Astrocyte of the cerebellum (primary cell): ENCODE data around the gene TMEM17.
A peak's percentile ranks its signal among the peaks of the same experiment; 100 is the strongest.

Source experiments
- DNase-seq: peaks from one replicate; pipeline ENCODE4 v3.0.0-alpha.2; 2011; ENCODE audit warnings: low read depth
- H3K4me3 ChIP-seq: 2 replicates; pipeline ENCODE4 v1.5.1; 2011; ENCODE audit warnings: mild to moderate bottlenecking, low read depth, low read length, moderate library complexity
- in situ Hi-C: cut with HindIII; loops from 2 replicates; pipeline ENCODE4 v1.10.0; 2017; ENCODE audit warnings: low sequenced_read_pairs
- TF ChIP-seq, protein P1 (sequence below): IDR thresholded peaks from 2 replicates; pipeline ENCODE4 v1.5.1; 2012; ENCODE audit warnings: low read length, low read depth, moderate library complexity, mild to moderate bottlenecking; ENCODE audit errors: missing control alignments

The TMEM17 gene

DNA sequence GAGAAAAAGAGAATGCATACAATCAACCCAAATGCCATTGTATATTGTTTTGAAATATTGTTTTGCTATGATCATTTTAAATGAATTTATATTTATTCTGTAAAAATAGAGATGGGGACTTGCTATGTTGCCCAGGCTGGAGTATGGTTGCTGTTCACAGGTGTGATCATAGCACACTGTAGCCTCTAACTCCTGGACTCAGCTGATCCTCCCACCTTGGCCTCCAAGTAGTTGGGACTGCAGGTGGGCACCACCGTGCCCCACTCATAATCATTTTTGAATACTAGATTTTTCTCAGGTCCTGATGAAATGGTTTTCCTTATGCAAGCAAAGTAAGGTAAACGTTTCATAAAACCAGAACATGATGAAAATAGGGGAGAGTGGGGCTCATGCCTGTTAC lies 46.3 kb downstream of the TMEM17 start:
- TF ChIP-seq, protein P1, sequence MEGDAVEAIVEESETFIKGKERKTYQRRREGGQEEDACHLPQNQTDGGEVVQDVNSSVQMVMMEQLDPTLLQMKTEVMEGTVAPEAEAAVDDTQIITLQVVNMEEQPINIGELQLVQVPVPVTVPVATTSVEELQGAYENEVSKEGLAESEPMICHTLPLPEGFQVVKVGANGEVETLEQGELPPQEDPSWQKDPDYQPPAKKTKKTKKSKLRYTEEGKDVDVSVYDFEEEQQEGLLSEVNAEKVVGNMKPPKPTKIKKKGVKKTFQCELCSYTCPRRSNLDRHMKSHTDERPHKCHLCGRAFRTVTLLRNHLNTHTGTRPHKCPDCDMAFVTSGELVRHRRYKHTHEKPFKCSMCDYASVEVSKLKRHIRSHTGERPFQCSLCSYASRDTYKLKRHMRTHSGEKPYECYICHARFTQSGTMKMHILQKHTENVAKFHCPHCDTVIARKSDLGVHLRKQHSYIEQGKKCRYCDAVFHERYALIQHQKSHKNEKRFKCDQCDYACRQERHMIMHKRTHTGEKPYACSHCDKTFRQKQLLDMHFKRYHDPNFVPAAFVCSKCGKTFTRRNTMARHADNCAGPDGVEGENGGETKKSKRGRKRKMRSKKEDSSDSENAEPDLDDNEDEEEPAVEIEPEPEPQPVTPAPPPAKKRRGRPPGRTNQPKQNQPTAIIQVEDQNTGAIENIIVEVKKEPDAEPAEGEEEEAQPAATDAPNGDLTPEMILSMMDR: no peak
- in situ Hi-C loops: loop anchor here (5.0 kb wide), 1 partner anchor 47 kb away; no protein-coding TSS in a partner anchor
- H3K4me3 ChIP-seq: no peak overlapping the region
- no peak for DNase-seq

DNA sequence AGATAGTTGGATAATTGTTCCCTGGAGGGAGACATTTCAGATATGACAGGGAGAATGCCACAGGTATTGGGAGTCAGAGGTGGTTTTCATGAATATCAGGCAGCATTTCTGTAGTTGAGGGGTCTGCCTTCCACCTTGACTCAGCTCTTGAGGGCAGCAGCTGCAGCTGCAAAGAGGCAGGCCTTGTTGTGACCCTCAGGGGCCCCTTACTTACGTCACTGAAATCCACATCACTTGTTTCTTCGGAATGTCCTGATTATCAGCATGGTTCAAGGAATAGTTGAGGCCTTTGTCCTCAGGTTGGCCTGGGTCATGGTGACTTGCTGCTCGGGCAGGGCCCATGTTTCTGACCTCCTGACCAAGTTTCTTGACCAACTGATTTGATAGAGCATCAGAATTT lies 46.9 kb downstream of the TMEM17 start:
- DNase-seq: no peak
- in situ Hi-C loops: loop anchor here (5.0 kb wide), 1 partner anchor 47 kb away; no protein-coding TSS in a partner anchor
- TF ChIP-seq, protein P1: no peak
- H3K4me3 ChIP-seq: no peak overlapping the region

DNA sequence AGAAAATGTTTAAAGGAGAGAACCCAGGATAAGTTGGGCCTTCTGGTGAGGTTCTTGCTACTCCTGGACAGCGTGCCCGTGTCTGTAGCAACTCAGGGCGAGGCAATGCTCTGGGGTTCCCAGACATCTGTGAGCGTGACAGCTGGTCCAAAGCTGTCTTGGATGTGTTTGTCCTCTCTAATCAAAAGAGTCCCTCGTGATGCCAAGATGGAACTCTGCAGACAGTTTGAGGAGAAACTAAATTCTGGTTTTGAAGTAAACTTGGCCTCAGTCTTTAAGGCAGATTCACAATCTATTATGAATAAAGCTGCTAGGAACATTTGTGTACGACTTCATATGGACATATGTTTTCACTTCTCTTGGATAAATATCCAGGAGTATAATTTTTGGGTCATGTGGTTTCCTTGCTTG lies 47.3 kb downstream of the TMEM17 start:
- TF ChIP-seq, protein P1: no peak
- in situ Hi-C loops: loop anchor here (5.0 kb wide), 1 partner anchor 46 kb away; no protein-coding TSS in a partner anchor
- no peak overlapping the region for H3K4me3 ChIP-seq
- DNase-seq: no peak

DNA sequence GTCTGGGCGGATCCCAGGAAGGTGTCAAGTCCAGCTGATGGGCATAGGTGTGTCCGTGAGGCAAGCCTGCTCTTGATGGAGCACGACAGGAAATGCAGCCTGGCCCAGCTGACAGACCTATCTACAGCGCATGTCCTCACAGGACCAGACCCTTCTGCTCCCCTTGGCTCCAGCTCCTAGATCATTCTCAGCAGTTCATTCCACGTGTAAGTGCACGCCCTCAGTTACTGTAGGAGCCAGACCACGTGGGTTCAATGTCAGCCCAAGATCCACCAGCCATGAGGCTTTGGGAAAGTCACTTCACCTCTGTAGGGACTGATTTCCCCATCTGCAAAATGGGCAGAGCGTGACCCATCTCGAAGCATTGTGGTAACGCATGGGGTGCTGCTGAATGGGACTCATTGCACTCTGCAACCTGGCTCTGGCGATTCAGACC lies 47.8 kb downstream of the TMEM17 start:
- in situ Hi-C loops: loop anchor here (5.0 kb wide), 1 partner anchor 46 kb away; no protein-coding TSS in a partner anchor
- DNase-seq: no peak
- no peak overlapping the region for H3K4me3 ChIP-seq
- TF ChIP-seq, protein P1: no peak

DNA sequence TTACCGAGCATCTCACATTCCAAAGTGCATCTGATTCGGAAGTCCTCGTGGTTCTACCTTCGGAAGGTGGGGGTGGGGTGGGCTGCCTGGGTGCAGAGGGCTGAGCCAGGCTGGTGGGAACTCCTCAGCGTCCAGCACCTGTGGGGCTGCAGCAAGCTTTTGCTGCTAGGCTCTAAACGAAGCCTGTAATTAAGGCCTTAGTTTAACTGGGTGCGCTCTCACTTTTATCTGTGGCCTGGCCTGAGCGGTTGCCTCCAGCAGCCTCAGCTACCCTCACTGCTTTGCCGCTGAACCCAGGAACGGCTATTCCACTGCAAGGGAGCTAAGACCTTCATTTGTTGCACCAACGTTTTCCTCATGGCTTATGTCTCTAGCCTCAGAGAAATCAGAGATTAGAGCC lies 48.4 kb downstream of the TMEM17 start:
- TF ChIP-seq, protein P1: no peak
- in situ Hi-C loops: loop anchor here (5.0 kb wide), 1 partner anchor 45 kb away; no protein-coding TSS in a partner anchor
- H3K4me3 ChIP-seq: peak overlapping the region; percentile 49
- no peak for DNase-seq

DNA sequence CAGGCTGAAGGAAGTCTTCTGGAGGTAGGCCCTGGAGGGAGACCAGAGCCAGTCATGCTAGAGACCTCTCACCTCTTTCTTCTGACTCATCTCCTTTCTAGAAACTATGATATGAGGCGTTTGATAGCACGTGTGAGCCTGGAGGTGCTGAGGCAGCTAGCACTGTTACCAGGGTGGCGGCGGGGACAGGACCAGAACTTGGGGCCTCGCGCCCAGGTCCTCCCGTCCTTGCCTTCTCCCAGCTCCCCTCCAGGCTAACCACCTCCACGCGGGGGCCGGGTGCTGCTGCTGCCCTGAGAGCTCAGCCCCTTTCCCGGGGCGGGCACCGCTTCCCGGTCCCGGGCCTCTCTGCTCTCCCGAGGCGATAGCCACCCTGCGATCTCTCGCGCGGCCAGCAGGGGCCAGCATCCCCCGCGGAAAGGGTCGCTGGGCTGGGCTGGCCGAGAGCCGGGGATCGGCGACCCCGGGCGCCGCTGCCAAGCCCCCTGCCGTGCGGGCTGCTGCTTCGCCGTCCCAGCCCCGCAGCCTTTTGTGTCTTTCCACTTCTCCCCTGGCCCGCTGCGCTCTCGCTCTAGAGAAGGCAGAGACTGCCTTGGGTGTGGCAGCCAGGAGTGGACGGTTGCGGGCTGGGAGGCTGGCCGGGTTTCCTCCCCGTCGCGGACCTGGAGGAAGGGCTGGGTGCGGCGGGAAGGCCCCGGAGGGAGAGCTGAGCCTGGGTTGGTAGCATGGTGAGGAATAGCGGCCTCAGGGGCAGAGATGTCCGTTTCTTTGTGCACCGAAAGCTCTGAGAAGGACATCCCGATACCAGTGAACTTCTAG lies 49.1 kb downstream of the TMEM17 start:
- in situ Hi-C loops: loop anchor here (5.0 kb wide), 1 partner anchor 45 kb away; no protein-coding TSS in a partner anchor
- peak overlapping the region; percentile 49 for H3K4me3 ChIP-seq
- TF ChIP-seq, protein P1: peak; percentile 83
- no peak for DNase-seq
